SH-SY5Y (cell line): ENCODE results near the gene FMN2.

Source experiments
- GATA2 ChIP-seq: IDR thresholded peaks from 2 replicates; pipeline ENCODE4 v1.6.1; 2011; ENCODE audit warnings: mild to moderate bottlenecking, low read depth, low read length
- GATA3 ChIP-seq: IDR thresholded peaks from 2 replicates; pipeline ENCODE4 v1.6.1; 2011; ENCODE audit warnings: low read depth, mild to moderate bottlenecking, low read length, moderate library complexity

DNA sequence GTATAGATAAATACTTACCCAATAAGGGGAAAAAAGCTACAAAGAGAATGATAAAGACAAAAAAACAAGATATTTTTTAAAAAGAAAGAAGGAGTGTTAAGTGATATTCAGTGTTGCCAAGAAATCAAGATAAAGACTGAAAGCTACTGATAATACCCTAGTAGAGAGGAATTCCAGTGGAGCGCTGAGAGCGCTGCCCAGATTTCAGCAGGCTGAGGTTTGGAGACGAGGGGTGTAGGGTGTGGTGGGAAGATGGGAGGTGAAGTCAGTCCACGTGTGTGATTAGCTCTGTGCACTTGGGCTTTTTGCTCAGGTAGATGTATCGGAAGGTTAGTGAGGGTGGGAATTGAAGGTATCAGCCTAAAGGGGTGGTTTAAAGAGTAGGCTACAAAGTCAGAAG is 47.8 kb downstream of the FMN2 start:
- no peak for TF ChIP-seq GATA2
- no peak for TF ChIP-seq GATA3
